Epithelial cell of alveolus of lung (primary cell): ENCODE measurements around the gene MAPK4. TPM values are rescaled to one million over a fixed set of nuclear protein-coding genes. Genes with fewer than 3 reads are reported as not detected.

Source experiments
- total RNA-seq: library from RNA; depleted of rRNA; stranded (reverse); fragments of >200 nt; gene quantifications from 2 replicates; pipeline ENCODE4 v1.2.1, GENCODE V29; 2015

Gene MAPK4
- under 0.01 and 0.16 TPM in 2 replicates for total RNA-seq

DNA sequence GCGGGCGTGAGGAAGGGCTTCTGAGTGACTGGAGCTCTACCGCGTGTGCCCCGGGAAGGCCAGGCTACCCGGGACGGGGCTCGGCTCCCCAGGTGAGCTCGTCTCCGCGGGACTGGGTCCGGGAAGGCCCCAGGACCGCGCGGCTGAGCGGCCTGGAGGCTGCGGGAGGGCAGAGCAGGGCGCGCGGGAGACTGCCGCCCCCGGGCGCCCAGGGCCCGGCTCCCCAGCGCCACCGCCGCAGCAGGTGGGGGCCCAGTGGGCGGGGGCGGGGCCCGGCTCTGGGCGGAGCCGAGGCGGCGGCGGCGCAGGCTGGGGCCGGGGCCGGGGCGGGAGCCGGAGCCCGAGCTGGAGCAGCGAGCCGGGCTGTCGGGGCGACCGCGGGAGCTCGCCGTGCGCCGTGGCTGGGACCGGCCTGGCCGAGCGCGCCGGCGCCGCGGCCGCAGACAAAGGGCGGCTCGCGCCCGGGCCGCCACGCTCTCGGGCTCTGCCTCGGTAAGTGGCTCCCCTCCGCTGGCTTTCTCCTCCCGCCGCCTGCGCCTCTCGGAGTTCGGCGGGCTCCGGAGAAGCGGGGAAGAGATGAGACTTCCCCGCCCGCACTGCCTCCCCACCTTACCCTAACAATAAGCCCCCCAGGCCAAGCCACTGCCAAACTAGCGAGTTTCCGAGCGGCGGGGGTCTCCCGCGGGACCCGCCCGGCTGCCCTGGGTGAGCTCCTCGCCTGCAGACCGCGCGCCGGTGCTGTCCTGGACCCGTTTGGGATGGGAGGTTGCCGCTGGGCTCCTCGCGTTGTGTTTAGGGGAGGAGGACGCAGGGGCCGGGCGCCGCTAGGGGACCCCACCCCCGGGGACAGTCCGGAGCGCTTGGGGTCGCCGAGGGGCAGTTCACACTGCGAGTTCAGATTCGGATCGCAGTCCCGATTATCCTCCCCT is at the start of gene MAPK4:
MAPK4 (plus strand) TSS at position 336 of the 929 bp plus-strand sequence. CDS start 103,872 bp downstream, outside the sequence.

Other genes starting within 250 kb of the MAPK4 start
- gene SKA1, start 185.0 kb upstream of the MAPK4 start, total RNA-seq, result 3.7 and 15.9 TPM in 2 replicates